Mesodermal cell (in vitro differentiated cells): Measurements from ENCODE around the gene IRF2.
"Not testable (repeated sequence)": the region's sequence is repeated elsewhere in the genome, so short reads cannot be mapped to it uniquely, and the experiment has no call there.

ENCODE experiments used
- H3K27ac ChIP-seq: 2 replicates; pipeline ENCODE4 v1.7.0; 2013; ENCODE audit warnings: mild to moderate bottlenecking, low read depth, low read length, moderate library complexity; ENCODE audit not compliant: severe bottlenecking
- H3K36me3 ChIP-seq: 2 replicates; pipeline ENCODE4 v1.7.1; 2013; ENCODE audit warnings: mild to moderate bottlenecking, low read length, moderate library complexity; ENCODE audit not compliant: control insufficient read depth, insufficient read depth
- H3K4me1 ChIP-seq: one replicate; pipeline ENCODE4 v1.7.1; 2013; ENCODE audit warnings: mild to moderate bottlenecking, low read length; ENCODE audit not compliant: insufficient read depth, control insufficient read depth, poor library complexity, severe bottlenecking
- H3K4me3 ChIP-seq: 2 replicates; pipeline ENCODE4 v1.7.0; 2013; ENCODE audit warnings: low read length, control low read depth, mild to moderate bottlenecking; ENCODE audit not compliant: insufficient read depth, poor library complexity, severe bottlenecking; ENCODE audit errors: extremely low read depth
- H3K9me3 ChIP-seq: 2 replicates; pipeline ENCODE4 v1.7.1; 2013; ENCODE audit warnings: mild to moderate bottlenecking, low read length, moderate library complexity; ENCODE audit not compliant: control insufficient read depth
- WGBS, 2 experiments: methylation state at CpG; one replicate each; pipeline ENCODE4 v1.1.5; 2013; ENCODE audit warnings: missing lambda C conversion rate in 2 of 2; ENCODE audit not compliant: insufficient coverage in 2 of 2; 5-methylcytosine and 5-hydroxymethylcytosine counted together

IRF2 gene

DNA sequence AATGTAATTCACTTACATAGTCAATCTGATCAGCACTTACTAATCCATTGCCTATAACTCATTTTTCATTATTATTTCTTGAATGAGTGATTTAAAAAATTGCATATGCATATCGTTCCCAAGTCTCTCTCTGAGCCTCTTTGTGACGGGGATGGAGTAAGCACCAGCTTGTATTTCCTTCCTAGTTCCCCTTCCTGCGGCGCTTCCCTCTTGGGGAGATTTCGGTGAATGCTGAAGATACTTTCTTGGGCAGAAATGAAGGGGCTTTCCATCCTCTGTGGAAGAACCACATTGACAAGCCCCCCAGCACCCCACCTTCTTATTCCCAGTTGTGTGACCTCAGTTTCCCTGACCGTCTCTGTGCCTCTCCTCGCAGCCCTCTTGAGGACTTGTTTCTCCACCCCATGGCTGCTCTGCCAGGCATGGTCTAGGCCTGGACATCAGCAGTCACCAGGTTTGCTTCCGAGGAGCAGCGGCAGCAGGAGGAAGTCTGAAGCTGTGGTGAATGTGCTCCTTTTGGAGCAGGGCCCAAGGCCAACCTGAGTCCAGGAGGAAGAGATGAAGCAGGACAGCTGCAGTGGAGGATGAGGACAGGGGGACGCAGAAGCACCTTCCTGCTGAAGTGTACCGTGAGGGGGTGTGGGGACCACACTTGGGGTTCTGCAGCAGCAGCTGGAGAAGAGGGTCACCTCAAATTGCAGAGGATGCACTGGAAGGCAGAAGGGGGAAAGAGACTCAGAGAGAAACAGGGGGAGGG, 124.9 kb downstream of the IRF2 start:
- H3K36me3 ChIP-seq, result no peaks in the 10 kb centered on the region
- no peaks in the 10 kb centered on the region for H3K9me3 ChIP-seq
- WGBS, 2 experiments, result 89 to 96% methylated on average over 5 to 8 of the region's 11 CpGs
- H3K4me3 ChIP-seq, result no peak overlapping the region
- peaks cover 14% of the 10 kb centered on the region for H3K4me1 ChIP-seq
- H3K27ac ChIP-seq, result no peak overlapping the region

DNA sequence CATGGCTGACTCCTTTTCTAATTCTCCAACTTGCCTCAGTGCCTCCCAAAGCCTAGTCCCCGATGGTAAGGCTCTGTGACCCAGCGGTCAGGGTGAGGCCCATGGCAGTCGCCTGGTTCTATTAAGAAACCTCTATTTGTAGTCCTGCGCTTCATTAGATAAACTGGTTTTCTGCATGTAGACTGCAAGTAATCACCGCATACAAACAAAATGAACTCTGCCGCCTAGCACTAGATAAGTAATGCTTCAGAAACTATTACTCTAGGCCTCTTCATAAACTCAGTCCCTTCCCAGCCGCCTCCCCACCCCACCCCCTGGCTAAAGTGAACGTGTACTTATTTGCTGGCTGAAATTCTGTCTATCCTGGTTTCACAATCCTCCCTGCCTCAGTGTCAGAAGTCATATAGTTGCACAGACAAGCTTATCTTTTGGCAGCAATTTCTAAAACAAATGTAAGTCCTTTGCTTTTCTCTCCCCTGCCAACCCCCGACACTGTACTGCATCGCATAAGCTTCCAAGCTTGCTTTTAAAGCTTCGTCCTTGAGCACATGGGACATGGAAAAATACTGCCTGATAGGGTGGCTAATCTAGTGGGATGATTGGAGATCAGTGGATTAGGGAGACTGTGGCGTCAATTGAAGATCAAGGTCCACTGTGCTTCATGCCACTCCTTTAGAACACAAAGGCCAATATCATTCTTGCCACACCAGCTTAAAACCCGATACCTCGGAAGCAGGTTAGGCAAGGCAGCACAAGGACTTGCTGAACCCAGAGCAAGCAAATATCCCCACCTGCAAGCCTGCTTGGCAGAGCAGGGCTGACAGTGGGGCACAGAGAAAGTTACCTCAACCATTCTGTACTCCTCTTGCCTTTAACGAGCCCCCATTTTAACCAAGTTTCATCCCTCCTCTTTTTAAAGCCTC, 125.8 kb downstream of the IRF2 start:
- Histone ChIP-seq H3K9me3 (no peaks in the 10 kb centered on the region), H3K4me1 (peaks cover 14% of the 10 kb centered on the region), H3K36me3 (no peaks in the 10 kb centered on the region), H3K4me3 (no peak overlapping the region), H3K27ac (no peak overlapping the region)
- 91 to 95% methylated on average over 11 of the region's 15 CpGs for WGBS, 2 experiments

DNA sequence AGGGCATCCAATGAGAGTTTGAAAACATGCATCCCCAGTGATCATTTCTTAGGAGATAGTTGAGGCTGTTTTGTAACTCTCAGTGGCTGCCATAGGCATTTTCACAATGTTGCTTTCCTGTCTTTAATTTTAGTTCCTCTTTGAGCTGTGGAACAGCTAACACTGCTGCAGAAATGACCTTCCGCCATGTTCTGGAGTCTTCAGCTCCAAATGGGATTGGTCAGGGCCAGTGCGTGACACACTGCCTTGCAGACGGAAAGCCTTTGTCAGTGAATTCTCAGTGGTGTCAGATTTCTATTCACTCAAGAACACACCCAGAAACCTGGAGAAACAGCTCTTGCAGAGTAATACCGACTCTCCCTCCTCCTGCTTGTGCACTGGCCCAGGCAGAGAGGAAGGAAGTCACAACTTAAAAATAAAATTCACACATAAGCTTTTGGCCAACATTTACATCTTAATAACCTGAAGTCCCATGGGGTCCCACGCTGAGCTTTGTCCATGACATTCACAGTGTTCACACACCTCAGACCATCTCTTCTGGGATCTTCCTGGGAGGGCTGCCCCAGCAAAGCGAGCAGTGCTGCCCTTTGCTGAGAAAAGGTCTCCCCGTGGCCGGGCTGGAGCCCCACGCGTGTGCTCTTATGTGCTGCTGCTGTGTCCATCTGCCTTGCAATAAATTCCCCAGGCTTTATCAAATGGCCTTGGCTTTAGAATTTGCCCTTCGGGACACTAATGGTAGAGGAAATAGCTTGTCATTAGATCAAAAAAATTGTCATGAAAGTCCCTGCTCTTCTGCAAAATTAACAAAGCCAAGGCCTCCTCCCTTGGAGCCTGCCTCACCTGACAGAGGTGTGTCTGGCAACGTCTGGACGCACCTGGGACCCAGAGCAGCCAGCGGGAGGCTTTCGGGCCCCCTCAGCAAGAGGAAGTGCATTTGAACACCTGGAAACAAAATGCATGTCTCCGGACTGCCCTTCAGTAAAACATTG, 126.8 kb downstream of the IRF2 start:
- no peak overlapping the region for H3K27ac ChIP-seq

DNA sequence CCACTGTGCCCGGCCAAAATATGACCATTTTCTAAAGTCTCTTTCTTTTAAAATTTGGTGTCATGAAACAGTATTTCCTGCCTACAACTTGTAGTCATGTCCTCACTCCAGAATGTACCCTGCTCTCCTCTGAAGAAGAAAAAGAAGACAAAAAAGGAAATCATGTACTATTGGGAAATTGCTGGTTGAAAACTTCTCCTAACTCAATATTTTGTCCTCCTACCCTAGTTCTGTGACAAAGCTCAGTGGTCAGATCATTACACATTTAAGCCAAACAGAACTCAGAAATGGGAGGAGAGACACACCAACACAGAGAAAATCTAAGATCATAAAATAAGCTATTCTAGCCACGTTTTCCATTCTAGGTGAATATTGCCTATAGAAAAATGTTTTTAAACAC, 127.7 kb downstream of the IRF2 start:
- H3K27ac ChIP-seq, result no peak overlapping the region
- no peaks in the 10 kb centered on the region for H3K9me3 ChIP-seq
- WGBS, 2 experiments, result 100% methylated on average over 2 of the region's 2 CpGs; no CpG with 5 or more reads in 1 of the 2 experiments
- H3K4me3 ChIP-seq, result no peak overlapping the region
- no peaks in the 10 kb centered on the region for H3K36me3 ChIP-seq
- peaks cover 14% of the 10 kb centered on the region for H3K4me1 ChIP-seq

More for the DNA sequence above, 126.8 kb downstream of the IRF2 start:
- Histone ChIP-seq H3K4me1 (peaks cover 14% of the 10 kb centered on the region), H3K4me3 (no peak overlapping the region), H3K9me3 (no peaks in the 10 kb centered on the region), H3K36me3 (no peaks in the 10 kb centered on the region)
- WGBS, 2 experiments, result 49 to 55% methylated on average over 15 to 16 of the region's 16 CpGs

DNA sequence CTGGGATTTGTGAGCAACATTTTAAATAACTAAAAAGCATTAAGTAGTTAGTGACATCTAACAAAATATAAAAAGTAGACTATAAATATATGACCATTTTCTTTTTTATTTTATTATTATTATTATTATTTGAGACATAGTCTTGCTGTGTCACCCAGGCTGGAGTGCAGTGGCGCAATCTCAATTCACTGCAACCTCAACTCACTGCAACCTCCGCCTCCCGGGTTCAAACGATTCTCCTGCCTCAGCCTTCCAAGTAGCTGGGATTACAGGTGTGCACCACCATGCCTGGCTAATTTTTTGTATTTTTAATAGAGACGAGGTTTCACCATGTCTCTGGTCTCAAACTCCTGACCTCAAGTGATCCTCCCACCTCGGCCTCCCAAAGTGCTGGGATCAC, 128.1 kb downstream of the IRF2 start:
- H3K4me1 ChIP-seq, result peaks cover 14% of the 10 kb centered on the region
- H3K9me3 ChIP-seq, H3K4me3 ChIP-seq, H3K27ac ChIP-seq, H3K36me3 ChIP-seq: not testable (repeated sequence)
- WGBS, 2 experiments, result 86 to 100% methylated on average over 5 to 6 of the region's 6 CpGs

DNA sequence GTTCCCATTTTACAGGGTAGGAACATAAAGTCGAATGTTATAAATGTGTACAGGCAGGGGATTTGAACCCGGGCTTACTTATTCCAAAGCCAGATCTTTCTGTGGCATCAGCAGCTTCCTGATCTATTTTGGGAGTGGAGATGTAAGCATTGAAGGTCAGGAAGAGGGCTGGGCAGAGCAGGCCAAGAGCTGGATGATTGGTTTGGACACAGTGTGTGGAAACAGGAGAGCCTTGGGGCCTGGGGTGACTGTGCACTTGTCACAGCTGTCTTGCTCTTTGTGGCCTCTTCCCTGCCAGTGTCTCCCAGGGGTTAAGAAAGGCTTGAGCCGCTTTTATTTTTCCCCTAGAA, 128.8 kb downstream of the IRF2 start:
- Histone ChIP-seq H3K4me1 (peaks cover 14% of the 10 kb centered on the region), H3K4me3 (no peak overlapping the region), H3K9me3 (no peaks in the 10 kb centered on the region), H3K27ac (no peak overlapping the region), H3K36me3 (no peaks in the 10 kb centered on the region)
- 86 to 94% methylated on average over 2 to 3 of the region's 3 CpGs for WGBS, 2 experiments

DNA sequence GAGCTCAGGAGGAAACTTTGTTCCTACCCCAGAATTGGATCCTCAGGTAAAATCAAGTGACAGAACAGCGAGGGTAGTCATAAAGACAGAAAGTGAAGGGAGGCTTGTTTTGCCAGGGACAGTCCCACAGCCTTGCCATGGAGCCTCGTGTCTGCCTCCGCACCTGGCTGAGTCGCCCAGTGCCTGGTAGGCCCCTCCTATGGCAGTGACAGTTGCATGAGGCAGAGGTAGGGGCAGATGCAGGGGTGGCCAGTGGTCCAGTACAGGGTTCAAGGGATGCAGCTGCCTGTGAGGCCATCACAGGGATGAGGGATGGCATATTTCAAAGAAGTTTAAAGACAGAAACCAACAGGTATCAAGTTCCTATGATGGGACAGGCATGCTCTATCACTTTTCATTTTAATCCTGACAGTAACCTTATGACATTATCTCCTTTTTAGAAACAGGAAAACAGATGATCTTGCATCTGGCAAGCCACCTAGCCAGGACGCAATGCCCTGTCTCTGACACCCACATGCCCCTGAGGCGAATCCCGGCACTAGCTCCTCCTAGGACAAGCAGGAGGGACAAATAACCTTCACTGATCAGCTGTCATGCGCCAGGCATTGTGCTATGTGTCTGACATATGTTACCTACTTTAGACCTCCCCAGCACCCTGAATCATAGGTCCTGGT, 129.3 kb downstream of the IRF2 start:
- Histone ChIP-seq H3K4me1 (peaks cover 14% of the 10 kb centered on the region), H3K36me3 (no peaks in the 10 kb centered on the region), H3K4me3 (no peak overlapping the region), H3K27ac (no peak overlapping the region), H3K9me3 (no peaks in the 10 kb centered on the region)
- WGBS, 2 experiments, result 93 to 95% methylated on average over 7 to 8 of the region's 8 CpGs

DNA sequence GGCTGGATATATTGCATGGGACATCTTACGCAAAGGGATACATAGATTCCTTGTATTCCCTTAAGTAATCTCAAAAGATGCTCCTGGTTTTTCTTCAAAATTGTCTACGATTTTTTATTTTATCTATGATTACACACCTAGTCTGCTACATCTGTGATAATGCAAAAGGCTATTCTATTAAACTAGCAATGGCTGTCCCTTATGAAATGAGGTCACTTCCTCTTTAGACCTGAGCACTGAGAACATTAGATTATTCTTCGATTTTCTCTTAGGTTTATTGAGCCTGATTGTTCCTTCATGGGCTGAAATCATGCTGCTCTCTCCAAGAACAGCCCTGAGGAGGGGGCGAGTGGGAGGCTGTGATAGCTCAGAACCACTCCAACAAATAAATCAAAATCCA, 129.9 kb downstream of the IRF2 start:
- Histone ChIP-seq H3K36me3 (no peaks in the 10 kb centered on the region), H3K4me1 (peaks cover 17% of the 10 kb centered on the region), H3K9me3 (no peaks in the 10 kb centered on the region), H3K27ac (no peak overlapping the region), H3K4me3 (no peak overlapping the region)
- WGBS, 2 experiments, result 83 to 100% methylated on average over 1 to 3 of the region's 4 CpGs

DNA sequence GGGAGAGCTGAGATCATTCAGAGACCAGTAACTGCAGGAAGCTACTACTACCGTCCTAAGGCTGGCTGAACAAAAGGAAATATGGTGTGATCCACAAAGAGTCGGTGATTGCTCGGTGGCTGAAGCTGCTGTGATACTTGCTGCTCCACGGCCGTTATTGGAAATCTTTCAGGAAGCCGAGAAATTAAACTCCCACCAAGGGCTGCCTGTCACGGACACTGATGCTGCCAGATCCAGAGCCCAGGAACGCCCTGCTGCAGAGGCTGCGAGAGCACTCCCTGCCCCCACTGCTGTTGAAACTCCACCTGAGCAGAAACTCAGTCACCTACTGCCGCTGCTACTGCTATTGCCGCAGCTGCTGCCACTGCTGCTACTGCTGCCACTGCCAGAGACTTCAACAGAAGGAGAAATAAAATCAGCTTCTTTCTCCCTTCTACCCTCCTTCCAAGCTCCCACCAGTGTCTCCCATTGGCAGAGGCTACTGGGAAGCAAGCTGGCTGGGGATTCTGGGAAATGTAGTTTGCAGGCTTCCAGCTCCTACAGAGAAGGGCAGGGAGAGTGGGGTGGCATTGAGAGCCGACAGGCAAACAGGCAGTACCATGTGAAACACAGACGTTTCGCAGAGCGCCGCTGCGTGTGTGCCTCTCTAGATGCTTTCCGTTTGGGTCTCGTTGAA, 130.7 kb downstream of the IRF2 start:
- peak overlapping the region; percentile 33 for H3K27ac ChIP-seq
- no peaks in the 10 kb centered on the region for H3K36me3 ChIP-seq
- peak overlapping the region; percentile 48 for H3K4me3 ChIP-seq
- WGBS, 2 experiments, result 4 to 7% methylated on average over 9 to 15 of the region's 19 CpGs
- no peaks in the 10 kb centered on the region for H3K9me3 ChIP-seq
- peaks cover 15% of the 10 kb centered on the region for H3K4me1 ChIP-seq
